Mammary microvascular endothelial cell (primary cell): Measurements from ENCODE around the gene PINK1. TPM values are rescaled to one million over a fixed set of nuclear protein-coding genes. Genes with fewer than 3 reads are reported as not detected.

Experiments used
- total RNA-seq: library from RNA; depleted of rRNA; stranded (reverse); fragments of >200 nt; gene quantifications from 2 replicates; pipeline ENCODE4 v1.2.3, GENCODE V29; 2015

PINK1 gene
- total RNA-seq, result 33.5 and 36.4 TPM in 2 replicates

DNA sequence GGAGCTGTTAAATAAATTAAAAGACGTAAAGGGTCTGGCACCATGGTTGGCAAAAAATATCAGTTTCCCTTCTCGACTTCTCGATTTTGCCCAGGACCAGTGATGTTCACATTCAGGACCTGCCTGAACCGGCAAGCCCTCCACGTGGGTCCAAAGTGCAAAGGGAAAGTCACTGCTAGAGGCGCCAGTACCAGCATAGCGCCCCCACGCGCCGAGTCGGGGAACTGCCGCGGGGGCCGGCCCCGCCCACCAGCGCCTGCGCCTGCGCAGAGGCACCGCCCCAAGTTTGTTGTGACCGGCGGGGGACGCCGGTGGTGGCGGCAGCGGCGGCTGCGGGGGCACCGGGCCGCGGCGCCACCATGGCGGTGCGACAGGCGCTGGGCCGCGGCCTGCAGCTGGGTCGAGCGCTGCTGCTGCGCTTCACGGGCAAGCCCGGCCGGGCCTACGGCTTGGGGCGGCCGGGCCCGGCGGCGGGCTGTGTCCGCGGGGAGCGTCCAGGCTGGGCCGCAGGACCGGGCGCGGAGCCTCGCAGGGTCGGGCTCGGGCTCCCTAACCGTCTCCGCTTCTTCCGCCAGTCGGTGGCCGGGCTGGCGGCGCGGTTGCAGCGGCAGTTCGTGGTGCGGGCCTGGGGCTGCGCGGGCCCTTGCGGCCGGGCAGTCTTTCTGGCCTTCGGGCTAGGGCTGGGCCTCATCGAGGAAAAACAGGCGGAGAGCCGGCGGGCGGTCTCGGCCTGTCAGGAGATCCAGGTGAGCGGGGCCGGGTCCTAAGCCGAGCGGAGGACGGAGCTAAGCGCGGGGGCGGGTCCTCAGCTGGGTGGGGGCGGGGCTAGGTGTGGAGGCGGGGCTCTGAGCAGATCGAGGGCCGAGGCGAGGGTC lies at the start of gene PINK1:
PINK1 (plus strand) TSS at position 269 of the 875 bp plus-strand sequence; CDS start at position 360, 91 bp downstream.

GRCh38 chr1:20588634-20589225 lies 44.5 kb upstream of the PINK1 start, which contains the start of gene CDA:
Gene CDA (plus strand): TSS chr1:20589097. CDS start chr1:20589130, 33 bp downstream.

GRCh38 chr1:20661207-20662109 lies 28.2 kb downstream of the PINK1 start, which contains the start of gene DDOST:
Gene DDOST (minus strand): TSS chr1:20661369. CDS start chr1:20661350, 19 bp downstream.

Other genes starting within 250 kb of the PINK1 start
- 2.2 and 3.7 TPM in 2 replicates for gene CAMK2N1, start 147.2 kb upstream of the PINK1 start, total RNA-seq
- gene MUL1, start 125.3 kb upstream of the PINK1 start, total RNA-seq, result 34.6 and 38.0 TPM in 2 replicates
- not detected in 2 replicates for gene FAM43B, start 80.9 kb upstream of the PINK1 start, total RNA-seq
- gene CDA, start 44.4 kb upstream of the PINK1 start, total RNA-seq, result 0.13 and 1.1 TPM in 2 replicates
- 301 and 336 TPM in 2 replicates for gene DDOST, start 27.9 kb downstream of the PINK1 start, total RNA-seq
- 25.2 and 28.1 TPM in 2 replicates for gene KIF17, start 84.5 kb downstream of the PINK1 start, total RNA-seq
- 2.9 and 5.1 TPM in 2 replicates for gene SH2D5, start 99.2 kb downstream of the PINK1 start, total RNA-seq
- 103 and 110 TPM in 2 replicates for gene HP1BP3, start 153.8 kb downstream of the PINK1 start, total RNA-seq